Activated B cell treated with CpG ODN at 0.5 μM for 24 hours (primary cell): ENCODE data around the gene DLX2. TPM values are rescaled to one million over a fixed set of nuclear protein-coding genes. Genes with fewer than 3 reads are reported as not detected.

Experiments used
- ATAC-seq: fragments of 200-7000 bp; cut with Tn5 transposase; one replicate; pipeline ENCODE4 v1.10.0; 2021; ENCODE audit warnings: low read depth, mild to moderate bottlenecking, moderate library complexity
- CTCF ChIA-PET: fragments of 350-600 bp; sonication (Branson Sonifier 250); formaldehyde crosslinking; loops from one replicate; lab custom pipeline; 2021; ENCODE audit warnings: antibody characterized with exemption; lab: Charles Lee
- POLR2A ChIA-PET: fragments of 350-600 bp; sonication (Branson Sonifier 250); formaldehyde crosslinking; loops from one replicate; lab custom pipeline; 2021; ENCODE audit warnings: antibody characterized with exemption; lab: Charles Lee
- DNase-seq: peaks from one replicate; pipeline ENCODE4 v3.0.0; 2022
- H3K27ac Mint-ChIP-seq: one replicate; pipeline ENCODE4 v1.8.0; 2020; ENCODE audit warnings: mixed read lengths
- H3K27me3 Mint-ChIP-seq: one replicate; pipeline ENCODE4 v1.8.0; 2021; ENCODE audit warnings: mixed read lengths
- H3K36me3 Mint-ChIP-seq: one replicate; pipeline ENCODE4 v1.8.0; 2021; ENCODE audit warnings: low read depth, mixed read lengths
- H3K4me1 Mint-ChIP-seq: one replicate; pipeline ENCODE4 v1.8.0; 2021; ENCODE audit warnings: mixed read lengths
- H3K4me3 Mint-ChIP-seq: one replicate; pipeline ENCODE4 v1.8.0; 2020; ENCODE audit warnings: mild to moderate bottlenecking, mixed read lengths
- H3K9me3 Mint-ChIP-seq: one replicate; pipeline ENCODE4 v1.8.0; 2020; ENCODE audit warnings: mixed read lengths
- CTCF ChIP-seq: fragments of 200-600 bp; IDR thresholded peaks from one replicate; pipeline ENCODE4 v1.8.0; 2022; ENCODE audit warnings: antibody characterized with exemption, mild to moderate bottlenecking
- intact Hi-C: fragments of 100-400 bp; cut with micrococcal nuclease; formaldehyde crosslinking; loops from one replicate; pipeline ENCODE4 v1.15.1; 2024
- total RNA-seq: library from RNA; stranded (reverse); gene quantifications from 2 replicates; pipeline ENCODE4 v1.2.3, GENCODE V29; 2022

Gene DLX2
- total RNA-seq, 1 donor from 2014 or later, result 0.16 TPM

GRCh38 chr2:172089633-172090032 is 13.1 kb downstream of the DLX2 start:
- Mint-ChIP-seq H3K27me3 (peaks cover 74% of the 10 kb centered on the region), H3K4me3 (no peak overlapping the region), H3K9me3 (peaks cover 2% of the 10 kb centered on the region), H3K4me1 (peaks cover 33% of the 10 kb centered on the region), H3K27ac (peak overlapping the region; percentile 41), H3K36me3 (peaks cover 2% of the 10 kb centered on the region)
- ATAC-seq, result no peak
- CTCF ChIA-PET, result no interaction called here
- POLR2A ChIA-PET, result no interaction called here
- no peak for DNase-seq
- intact Hi-C loops, result no loop called here
- no peak for TF ChIP-seq CTCF

GRCh38 chr2:172089005-172089504 is 13.6 kb downstream of the DLX2 start:
- Mint-ChIP-seq H3K27me3 (peaks cover 76% of the 10 kb centered on the region), H3K27ac (no peak overlapping the region), H3K36me3 (peaks cover 2% of the 10 kb centered on the region), H3K4me1 (peaks cover 36% of the 10 kb centered on the region), H3K9me3 (peaks cover 2% of the 10 kb centered on the region), H3K4me3 (no peak overlapping the region)
- DNase-seq, result no peak
- intact Hi-C loops, result no loop called here
- ChIA-PET POLR2A (no interaction called here), CTCF (interaction anchor here (0.8 kb wide), 1 partner anchor 14 kb away, joined by 5 read pairs; the partner anchor contains the start of gene DLX2)
- no peak for TF ChIP-seq CTCF
- ATAC-seq, result no peak

GRCh38 chr2:172088245-172089004 is 14.3 kb downstream of the DLX2 start:
- intact Hi-C loops, result no loop called here
- no peak for ATAC-seq
- CTCF ChIA-PET, result interaction anchor here (0.8 to 1.3 kb wide), 3 partner anchors 14 to 17 kb away, joined by 3 to 5 read pairs (median 5); partner anchors contain the start of gene DLX2
- H3K27ac Mint-ChIP-seq, result peak overlapping the region; percentile 10
- POLR2A ChIA-PET, result no interaction called here
- no peak overlapping the region for H3K4me3 Mint-ChIP-seq
- peaks cover 2% of the 10 kb centered on the region for H3K9me3 Mint-ChIP-seq
- H3K4me1 Mint-ChIP-seq, result peaks cover 39% of the 10 kb centered on the region
- H3K27me3 Mint-ChIP-seq, result peaks cover 78% of the 10 kb centered on the region
- no peak for TF ChIP-seq CTCF
- H3K36me3 Mint-ChIP-seq, result peaks cover 2% of the 10 kb centered on the region
- no peak for DNase-seq

GRCh38 chr2:172087780-172088244 is 14.9 kb downstream of the DLX2 start:
- POLR2A ChIA-PET, result no interaction called here
- no peak for DNase-seq

More at GRCh38 chr2:172087780-172088244, 14.9 kb downstream of the DLX2 start:
- Mint-ChIP-seq H3K27ac (peak overlapping the region; percentile 65), H3K27me3 (peaks cover 74% of the 10 kb centered on the region), H3K9me3 (no peaks in the 10 kb centered on the region), H3K4me3 (no peak overlapping the region), H3K36me3 (peaks cover 2% of the 10 kb centered on the region), H3K4me1 (peaks cover 39% of the 10 kb centered on the region)
- intact Hi-C loops, result no loop called here
- CTCF ChIA-PET, result interaction anchor here (0.9 to 1.3 kb wide), 2 partner anchors 15 to 18 kb away, joined by 3 to 5 read pairs; partner anchors contain the start of gene DLX2
- no peak for ATAC-seq
- no peak for TF ChIP-seq CTCF
